HG03045 (cell line): ENCODE data around the gene RBAK.
"Not testable (repeated sequence)": the region's sequence is repeated elsewhere in the genome, so short reads cannot be mapped to it uniquely, and the experiment has no call there.

ENCODE experiments used
- ATAC-seq: cut with Tn5 transposase; IDR thresholded peaks from one replicate; pipeline ENCODE4 v1.9.1; 2021; ENCODE audit warnings: mild to moderate bottlenecking, moderate library complexity; ENCODE audit not compliant: unreplicated experiment

The RBAK gene

GRCh38 chr7:5050676-5051075 lies 5.0 kb downstream of the RBAK start:
- no peak for ATAC-seq

- not testable (repeated sequence) for ATAC-seq
Observed at GRCh38 chr7:5051731-5052130, 6.1 kb downstream of the RBAK start.

GRCh38 chr7:5053175-5053574 lies 7.5 kb downstream of the RBAK start:
- ATAC-seq: no peak

- no peak for ATAC-seq
Observed at GRCh38 chr7:5063698-5064097, 18.0 kb downstream of the RBAK start.

GRCh38 chr7:5064391-5065106 lies 18.9 kb downstream of the RBAK start:
- ATAC-seq: no peak

- no peak for ATAC-seq
Observed at GRCh38 chr7:5065107-5065407, 19.4 kb downstream of the RBAK start.

GRCh38 chr7:5068521-5068920 lies 22.9 kb downstream of the RBAK start:
- no peak for ATAC-seq

- ATAC-seq: no peak
Observed at GRCh38 chr7:5070206-5070605, 24.5 kb downstream of the RBAK start.

GRCh38 chr7:5075187-5075586 lies 29.5 kb downstream of the RBAK start:
- ATAC-seq: not testable (repeated sequence)

- no peak for ATAC-seq
Observed at GRCh38 chr7:5077740-5078139, 32.1 kb downstream of the RBAK start.

GRCh38 chr7:5082806-5083205 lies 37.1 kb downstream of the RBAK start:
- no peak for ATAC-seq

GRCh38 chr7:5083311-5083711 lies 37.7 kb downstream of the RBAK start:
- ATAC-seq: no peak

- no peak for ATAC-seq
Observed at GRCh38 chr7:5086256-5086655, 40.6 kb downstream of the RBAK start.

- ATAC-seq: not testable (repeated sequence)
Observed at GRCh38 chr7:5088228-5088833, 42.7 kb downstream of the RBAK start.

GRCh38 chr7:5088906-5089305 lies 43.2 kb downstream of the RBAK start:
- no peak for ATAC-seq

GRCh38 chr7:5093948-5094347 lies 48.3 kb downstream of the RBAK start:
- ATAC-seq: no peak

GRCh38 chr7:5094641-5095040 lies 49.0 kb downstream of the RBAK start:
- no peak for ATAC-seq

- ATAC-seq: no peak
Observed at GRCh38 chr7:5116359-5116758, 70.7 kb downstream of the RBAK start.

GRCh38 chr7:5117095-5117970 lies 71.7 kb downstream of the RBAK start:
- ATAC-seq: no peak
